ENCODE measurements around the gene SPATS2L. TPM values are rescaled to one million over a fixed set of nuclear protein-coding genes. Genes with fewer than 3 reads are reported as not detected.

The SPATS2L gene
- total and polyA plus RNA-seq, 2 donors, result 34.8 to 58.3 TPM

- Histone ChIP-seq H3K9me3 (ENCODE audit: control insufficient read depth in 2 of 2, insufficient read depth in 1 of 2, low read length in 1 of 2) (no peaks in the 10 kb centered on the region), H3K36me3 (ENCODE audit: control insufficient read depth in 2 of 2, insufficient read depth in 2 of 2, low read length in 1 of 2) (no peaks in the 10 kb centered on the region), H3K27ac (ENCODE audit: low read depth in 1 of 2, low read length in 1 of 2) (no peak overlapping the region), H3K4me1 (ENCODE audit: control insufficient read depth in 2 of 2, insufficient read depth in 2 of 2, low read length in 2 of 2) (peaks cover 6 to 9% of the 10 kb centered on the region in 2 donors), H3K4me3 (ENCODE audit: low read length in 2 of 2) (no peak overlapping the region), H3K27me3 (ENCODE audit: control insufficient read depth in 2 of 2, insufficient read depth in 1 of 2, low read length in 1 of 2) (peaks cover 16 to 45% of the 10 kb centered on the region in 2 donors)
- WGBS, result 92% methylated on average over 2 of the region's 2 CpGs
- DNase-seq (ENCODE audit: low read depth in 6 of 9, low spot score in 9 of 9), result no peak
Observed at GRCh38 chr2:200310545-200310971, 4.1 kb downstream of the SPATS2L start.

GRCh38 chr2:200311139-200311538 lies 4.6 kb downstream of the SPATS2L start:
- no peak overlapping the region for H3K27ac ChIP-seq (ENCODE audit: low read depth in 1 of 2, low read length in 1 of 2)

GRCh38 chr2:200314976-200315567 lies 8.6 kb downstream of the SPATS2L start:
- 95% methylated on average over 7 of the region's 7 CpGs for WGBS
- peaks cover 0 to 7% of the 10 kb centered on the region in 2 donors for H3K27me3 ChIP-seq (ENCODE audit: control insufficient read depth in 2 of 2, insufficient read depth in 1 of 2, low read length in 1 of 2)
- H3K36me3 ChIP-seq (ENCODE audit: control insufficient read depth in 2 of 2, insufficient read depth in 2 of 2, low read length in 1 of 2), result no peaks in the 10 kb centered on the region
- no peak overlapping the region for H3K4me3 ChIP-seq (ENCODE audit: low read length in 2 of 2)
- H3K27ac ChIP-seq (ENCODE audit: low read depth in 1 of 2, low read length in 1 of 2), result no peak overlapping the region
- no peaks in the 10 kb centered on the region for H3K4me1 ChIP-seq (ENCODE audit: control insufficient read depth in 2 of 2, insufficient read depth in 2 of 2, low read length in 2 of 2)
- DNase-seq (ENCODE audit: low read depth in 6 of 9, low spot score in 9 of 9), result no peak
- no peaks in the 10 kb centered on the region for H3K9me3 ChIP-seq (ENCODE audit: control insufficient read depth in 2 of 2, insufficient read depth in 1 of 2, low read length in 1 of 2)

More at GRCh38 chr2:200311139-200311538, 4.6 kb downstream of the SPATS2L start:
- Histone ChIP-seq H3K27me3 (ENCODE audit: control insufficient read depth in 2 of 2, insufficient read depth in 1 of 2, low read length in 1 of 2) (peaks cover 12 to 39% of the 10 kb centered on the region in 2 donors), H3K4me1 (ENCODE audit: control insufficient read depth in 2 of 2, insufficient read depth in 2 of 2, low read length in 2 of 2) (peaks cover 4 to 6% of the 10 kb centered on the region in 2 donors), H3K36me3 (ENCODE audit: control insufficient read depth in 2 of 2, insufficient read depth in 2 of 2, low read length in 1 of 2) (no peaks in the 10 kb centered on the region), H3K9me3 (ENCODE audit: control insufficient read depth in 2 of 2, insufficient read depth in 1 of 2, low read length in 1 of 2) (no peaks in the 10 kb centered on the region), H3K4me3 (ENCODE audit: low read length in 2 of 2) (no peak overlapping the region)
- no peak for DNase-seq (ENCODE audit: low read depth in 6 of 9, low spot score in 9 of 9)
- WGBS, result 99% methylated on average over 3 of the region's 3 CpGs

- WGBS, result 93% methylated on average over 3 of the region's 3 CpGs
- Histone ChIP-seq H3K27me3 (ENCODE audit: control insufficient read depth in 2 of 2, insufficient read depth in 1 of 2, low read length in 1 of 2) (no peaks in the 10 kb centered on the region), H3K4me3 (ENCODE audit: low read length in 2 of 2) (no peak overlapping the region), H3K36me3 (ENCODE audit: control insufficient read depth in 2 of 2, insufficient read depth in 2 of 2, low read length in 1 of 2) (no peaks in the 10 kb centered on the region), H3K9me3 (ENCODE audit: control insufficient read depth in 2 of 2, insufficient read depth in 1 of 2, low read length in 1 of 2) (no peaks in the 10 kb centered on the region), H3K4me1 (ENCODE audit: control insufficient read depth in 2 of 2, insufficient read depth in 2 of 2, low read length in 2 of 2) (no peaks in the 10 kb centered on the region), H3K27ac (ENCODE audit: low read depth in 1 of 2, low read length in 1 of 2) (no peak overlapping the region)
- no peak for DNase-seq (ENCODE audit: low read depth in 6 of 9, low spot score in 9 of 9)
Observed at GRCh38 chr2:200317975-200318374, 11.5 kb downstream of the SPATS2L start.

- Histone ChIP-seq H3K4me1 (ENCODE audit: control insufficient read depth in 2 of 2, insufficient read depth in 2 of 2, low read length in 2 of 2) (no peaks in the 10 kb centered on the region), H3K4me3 (ENCODE audit: low read length in 2 of 2) (no peak overlapping the region), H3K27ac (ENCODE audit: low read depth in 1 of 2, low read length in 1 of 2) (no peak overlapping the region), H3K9me3 (ENCODE audit: control insufficient read depth in 2 of 2, insufficient read depth in 1 of 2, low read length in 1 of 2) (no peaks in the 10 kb centered on the region), H3K27me3 (ENCODE audit: control insufficient read depth in 2 of 2, insufficient read depth in 1 of 2, low read length in 1 of 2) (no peaks in the 10 kb centered on the region), H3K36me3 (ENCODE audit: control insufficient read depth in 2 of 2, insufficient read depth in 2 of 2, low read length in 1 of 2) (no peaks in the 10 kb centered on the region)
- DNase-seq (ENCODE audit: low read depth in 6 of 9, low spot score in 9 of 9), result no peak
- WGBS, result 97% methylated on average over 10 of the region's 10 CpGs
Observed at GRCh38 chr2:200318940-200319435, 12.5 kb downstream of the SPATS2L start.

- H3K4me1 ChIP-seq (ENCODE audit: control insufficient read depth in 2 of 2, insufficient read depth in 2 of 2, low read length in 2 of 2), result no peaks in the 10 kb centered on the region
- no peak for DNase-seq (ENCODE audit: low read depth in 6 of 9, low spot score in 9 of 9)
- no peaks in the 10 kb centered on the region for H3K36me3 ChIP-seq (ENCODE audit: control insufficient read depth in 2 of 2, insufficient read depth in 2 of 2, low read length in 1 of 2)
- no peaks in the 10 kb centered on the region for H3K27me3 ChIP-seq (ENCODE audit: control insufficient read depth in 2 of 2, insufficient read depth in 1 of 2, low read length in 1 of 2)
- H3K4me3 ChIP-seq (ENCODE audit: low read length in 2 of 2), result no peak overlapping the region
- 92% methylated on average over 4 of the region's 4 CpGs for WGBS
- no peak overlapping the region for H3K27ac ChIP-seq (ENCODE audit: low read depth in 1 of 2, low read length in 1 of 2)
- no peaks in the 10 kb centered on the region for H3K9me3 ChIP-seq (ENCODE audit: control insufficient read depth in 2 of 2, insufficient read depth in 1 of 2, low read length in 1 of 2)
Observed at GRCh38 chr2:200319548-200320337, 13.2 kb downstream of the SPATS2L start.

- no peak overlapping the region for H3K4me3 ChIP-seq (ENCODE audit: low read length in 2 of 2)
- H3K27me3 ChIP-seq (ENCODE audit: control insufficient read depth in 2 of 2, insufficient read depth in 1 of 2, low read length in 1 of 2), result no peaks in the 10 kb centered on the region
- no peaks in the 10 kb centered on the region for H3K9me3 ChIP-seq (ENCODE audit: control insufficient read depth in 2 of 2, insufficient read depth in 1 of 2, low read length in 1 of 2)
- H3K4me1 ChIP-seq (ENCODE audit: control insufficient read depth in 2 of 2, insufficient read depth in 2 of 2, low read length in 2 of 2), result no peaks in the 10 kb centered on the region
- DNase-seq (ENCODE audit: low read depth in 6 of 9, low spot score in 9 of 9), result no peak
- 95% methylated on average over 2 of the region's 2 CpGs for WGBS
- H3K27ac ChIP-seq (ENCODE audit: low read depth in 1 of 2, low read length in 1 of 2), result no peak overlapping the region
- no peaks in the 10 kb centered on the region for H3K36me3 ChIP-seq (ENCODE audit: control insufficient read depth in 2 of 2, insufficient read depth in 2 of 2, low read length in 1 of 2)
Observed at GRCh38 chr2:200320344-200320743, 13.9 kb downstream of the SPATS2L start.

- 93% methylated on average over 3 of the region's 3 CpGs for WGBS
- Histone ChIP-seq H3K36me3 (ENCODE audit: control insufficient read depth in 2 of 2, insufficient read depth in 2 of 2, low read length in 1 of 2) (no peaks in the 10 kb centered on the region), H3K27ac (ENCODE audit: low read depth in 1 of 2, low read length in 1 of 2) (no peak overlapping the region), H3K9me3 (ENCODE audit: control insufficient read depth in 2 of 2, insufficient read depth in 1 of 2, low read length in 1 of 2) (no peaks in the 10 kb centered on the region), H3K27me3 (ENCODE audit: control insufficient read depth in 2 of 2, insufficient read depth in 1 of 2, low read length in 1 of 2) (no peaks in the 10 kb centered on the region), H3K4me1 (ENCODE audit: control insufficient read depth in 2 of 2, insufficient read depth in 2 of 2, low read length in 2 of 2) (no peaks in the 10 kb centered on the region), H3K4me3 (ENCODE audit: low read length in 2 of 2) (no peak overlapping the region)
- no peak for DNase-seq (ENCODE audit: low read depth in 6 of 9, low spot score in 9 of 9)
Observed at GRCh38 chr2:200320991-200321390, 14.5 kb downstream of the SPATS2L start.

GRCh38 chr2:200321780-200322534 lies 15.5 kb downstream of the SPATS2L start:
- WGBS, result 94% methylated on average over 6 of the region's 6 CpGs
- DNase-seq (ENCODE audit: low read depth in 6 of 9, low spot score in 9 of 9), result no peak
- Histone ChIP-seq H3K4me3 (ENCODE audit: low read length in 2 of 2) (no peak overlapping the region), H3K9me3 (ENCODE audit: control insufficient read depth in 2 of 2, insufficient read depth in 1 of 2, low read length in 1 of 2) (no peaks in the 10 kb centered on the region), H3K27ac (ENCODE audit: low read depth in 1 of 2, low read length in 1 of 2) (peak overlapping the region in 1 of 2 donors; percentile 32), H3K36me3 (ENCODE audit: control insufficient read depth in 2 of 2, insufficient read depth in 2 of 2, low read length in 1 of 2) (no peaks in the 10 kb centered on the region), H3K4me1 (ENCODE audit: control insufficient read depth in 2 of 2, insufficient read depth in 2 of 2, low read length in 2 of 2) (no peaks in the 10 kb centered on the region), H3K27me3 (ENCODE audit: control insufficient read depth in 2 of 2, insufficient read depth in 1 of 2, low read length in 1 of 2) (no peaks in the 10 kb centered on the region)
